HG02884 (cell line): Measurements from ENCODE around the gene CACNA1D.

Source experiments
- ATAC-seq: cut with Tn5 transposase; IDR thresholded peaks from one replicate; pipeline ENCODE4 v1.9.1; 2021; ENCODE audit warnings: mild to moderate bottlenecking, moderate library complexity; ENCODE audit not compliant: unreplicated experiment

CACNA1D gene

DNA sequence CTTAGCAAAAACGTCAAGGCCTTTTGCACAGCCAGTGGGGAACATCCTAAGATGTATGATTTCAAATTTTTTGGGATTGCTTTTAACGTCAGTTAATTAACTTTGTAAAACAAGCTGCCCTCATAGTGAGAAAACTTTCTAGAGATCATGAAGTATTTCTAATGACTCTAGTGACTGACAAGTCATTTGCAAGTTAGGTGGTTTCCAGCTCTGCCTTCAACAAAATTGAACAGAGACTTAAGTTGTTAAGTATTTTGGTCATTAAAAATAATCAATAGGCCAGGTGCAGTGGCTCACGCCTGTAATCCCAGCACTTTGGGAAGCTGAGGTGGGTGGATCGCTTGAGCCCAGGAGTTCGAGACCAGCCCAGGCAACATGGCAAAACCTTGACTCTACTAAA is 280.6 kb downstream of the CACNA1D start:
- ATAC-seq: no peak

- ATAC-seq: no peak
Measured at GRCh38 chr3:53775834-53776251, 281.4 kb downstream of the CACNA1D start.

GRCh38 chr3:53776494-53777101 is 282.2 kb downstream of the CACNA1D start:
- ATAC-seq: no peak

DNA sequence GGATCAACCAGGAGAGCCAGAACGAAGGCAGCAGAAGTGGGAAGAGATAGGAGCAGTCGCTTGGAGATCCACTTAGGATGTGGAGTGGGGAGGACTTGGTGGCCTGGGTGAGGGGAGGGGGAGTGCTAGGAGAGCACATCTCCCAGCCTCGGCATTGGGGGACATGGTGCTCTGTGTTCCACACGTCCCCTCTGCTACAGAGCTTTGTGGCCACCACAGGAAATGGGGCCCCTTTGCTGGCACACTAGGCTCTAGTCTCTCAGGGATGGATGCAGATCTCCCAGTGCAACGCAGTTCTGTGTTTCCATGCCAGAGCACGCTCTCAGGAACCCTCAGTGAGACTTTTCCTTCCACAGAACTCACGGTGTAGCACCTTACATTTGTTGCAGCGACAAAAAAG is 283.1 kb downstream of the CACNA1D start:
- ATAC-seq: no peak

- no peak for ATAC-seq
Measured at GRCh38 chr3:53778153-53778552, 283.7 kb downstream of the CACNA1D start.

DNA sequence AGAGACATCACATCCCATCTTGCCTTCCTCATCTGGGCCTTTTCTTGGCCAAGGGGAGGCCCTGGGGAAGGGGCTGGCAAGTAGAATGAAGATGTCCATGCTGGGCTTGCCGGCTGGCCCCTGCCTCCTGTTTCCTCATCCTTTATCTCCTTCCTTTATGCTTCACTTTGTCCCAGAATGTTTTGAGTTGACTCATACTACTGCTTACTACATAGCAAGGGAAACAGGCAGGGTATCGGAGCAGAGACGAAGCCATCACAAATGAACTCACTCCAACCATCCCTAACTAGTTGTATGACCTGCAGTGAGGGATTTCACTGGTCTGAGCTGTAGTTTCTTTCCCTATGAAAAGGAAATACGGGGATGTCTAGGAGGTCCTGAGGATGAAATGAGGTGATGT is 285.8 kb downstream of the CACNA1D start:
- ATAC-seq: no peak

DNA sequence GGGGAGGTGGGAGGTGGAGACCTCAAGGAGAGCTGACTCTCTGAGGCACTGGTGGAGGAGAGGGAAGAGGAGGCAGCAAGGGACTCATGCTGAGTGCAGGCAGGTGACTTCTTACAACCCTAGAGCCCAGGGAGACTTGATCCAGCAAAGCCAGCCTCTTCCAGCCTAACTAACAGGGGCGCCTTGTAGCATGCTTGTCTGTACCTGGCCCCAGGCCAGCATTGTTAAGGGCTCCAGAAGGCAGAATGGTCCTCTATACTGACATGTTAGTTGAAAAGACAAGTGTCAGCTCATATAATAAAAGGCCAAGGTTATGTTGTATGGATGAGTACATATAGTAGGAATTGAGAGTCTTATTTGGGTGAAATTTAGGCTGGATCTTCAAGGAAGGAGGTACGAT is 286.4 kb downstream of the CACNA1D start:
- no peak for ATAC-seq

DNA sequence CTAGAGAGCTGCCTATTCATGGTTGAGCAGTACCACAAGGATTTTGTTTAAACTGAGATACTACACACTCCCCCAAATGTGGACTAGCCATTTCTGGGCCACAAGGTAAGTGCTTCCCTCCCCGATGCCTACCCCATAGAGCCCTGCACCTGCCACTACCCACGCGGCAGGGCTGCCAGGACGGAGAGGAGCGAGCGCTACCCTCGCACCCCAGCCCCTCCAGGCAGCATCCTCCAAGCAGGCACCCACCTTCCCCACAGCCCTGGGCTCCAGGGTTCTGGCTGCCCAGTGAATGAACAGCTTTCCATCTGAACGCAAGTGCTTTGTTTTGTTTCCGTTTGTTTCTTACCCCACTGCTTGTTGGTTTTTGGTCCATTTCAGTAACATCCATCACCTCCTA is 292.6 kb downstream of the CACNA1D start:
- no peak for ATAC-seq

DNA sequence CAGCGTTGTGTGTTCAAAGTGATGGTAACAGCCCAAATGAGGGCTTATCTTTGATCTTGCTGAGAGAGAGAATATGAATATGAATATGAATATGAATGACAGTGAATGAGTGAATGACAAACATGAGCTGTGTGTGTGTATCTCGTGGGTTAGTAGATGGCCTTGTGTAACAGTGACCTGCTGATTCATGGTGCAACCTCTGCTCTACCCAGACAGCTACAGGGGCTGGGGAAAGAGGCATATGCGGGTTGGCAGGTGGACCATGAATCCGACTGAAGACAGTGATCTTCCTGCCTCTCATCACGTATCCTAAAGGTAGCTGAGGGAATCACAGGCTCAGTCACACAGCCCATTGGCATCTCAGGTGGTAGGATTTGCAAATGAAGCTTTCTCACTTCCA is 293.6 kb downstream of the CACNA1D start:
- ATAC-seq: no peak

DNA sequence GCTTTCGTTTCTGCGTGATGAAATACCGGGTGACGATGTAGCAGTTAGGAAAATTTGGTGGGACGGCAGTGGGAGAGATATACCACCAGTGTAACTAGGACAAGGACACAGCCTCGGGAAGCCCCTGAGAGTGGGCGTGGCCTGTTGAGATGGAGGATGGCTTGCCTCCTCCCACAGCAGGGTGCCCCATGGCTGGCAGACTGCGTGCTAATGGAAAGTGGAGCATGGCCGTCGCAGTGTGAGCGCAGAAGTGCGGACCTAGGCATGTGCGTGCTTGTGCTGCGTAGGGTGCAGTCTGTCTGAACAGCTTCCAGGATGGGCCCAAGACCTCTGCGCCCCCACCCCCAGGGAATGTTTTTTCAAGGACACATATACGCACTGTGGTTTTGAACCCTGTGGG is 295.0 kb downstream of the CACNA1D start:
- ATAC-seq: no peak

DNA sequence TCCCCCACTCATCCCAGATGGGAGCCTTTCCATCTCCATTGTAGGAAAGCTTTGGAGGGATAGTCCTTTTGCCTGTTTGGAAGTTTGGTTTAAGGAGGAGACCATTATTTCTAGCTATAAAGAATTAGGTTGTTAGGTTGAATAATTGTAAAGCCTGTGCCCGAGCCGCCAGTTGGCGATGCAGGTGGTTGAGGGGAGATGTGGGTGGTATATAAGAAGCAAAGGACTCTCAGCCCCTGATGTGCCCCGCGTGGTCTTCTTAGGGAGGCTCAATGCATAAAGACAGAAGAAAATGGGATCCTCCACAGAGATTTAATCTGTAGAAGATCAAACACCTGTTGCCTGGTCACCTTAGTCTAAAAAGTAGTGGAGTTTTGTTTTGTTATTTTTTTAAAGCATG is 296.1 kb downstream of the CACNA1D start:
- ATAC-seq: no peak

DNA sequence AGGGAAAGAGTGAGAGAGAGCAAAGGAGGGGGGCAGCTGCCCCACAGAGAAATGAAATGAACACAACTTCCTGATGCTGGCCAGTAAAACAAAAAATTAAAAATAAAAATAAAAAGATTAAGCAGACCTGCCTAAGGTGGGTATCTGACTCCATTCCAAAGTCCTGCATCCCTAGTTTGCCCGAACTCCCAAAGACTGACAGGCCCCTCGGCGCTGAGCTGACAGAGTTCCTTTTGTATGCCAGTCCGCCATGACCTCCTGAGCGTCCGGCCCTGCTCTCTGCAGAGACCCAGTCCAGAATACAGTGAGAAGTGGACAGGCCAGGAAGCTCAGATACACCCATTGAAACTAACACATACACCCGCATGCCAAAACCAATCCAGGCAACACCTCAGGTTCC is 296.9 kb downstream of the CACNA1D start:
- no peak for ATAC-seq

DNA sequence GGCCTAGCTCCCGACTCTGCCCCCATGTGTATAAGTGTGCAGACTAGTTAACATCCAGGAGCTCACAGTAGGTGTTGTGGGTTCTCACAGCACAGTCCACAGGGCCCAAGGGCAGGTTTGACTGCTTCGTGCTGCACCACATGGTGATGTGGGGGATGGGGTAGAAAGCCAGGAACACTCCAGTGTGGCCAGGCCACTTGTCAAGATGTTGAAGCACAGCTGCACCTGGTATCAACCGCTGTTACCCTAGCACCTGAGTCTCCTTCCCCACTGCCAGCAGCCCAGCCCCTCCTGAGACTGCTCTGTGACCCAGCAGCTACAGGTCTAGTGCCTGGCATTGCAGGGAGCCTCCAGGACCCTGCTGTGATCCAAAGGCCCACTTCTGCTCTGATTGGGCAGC is 298.5 kb downstream of the CACNA1D start:
- no peak for ATAC-seq

GRCh38 chr3:53794597-53794996 is 300.2 kb downstream of the CACNA1D start:
- ATAC-seq: no peak

DNA sequence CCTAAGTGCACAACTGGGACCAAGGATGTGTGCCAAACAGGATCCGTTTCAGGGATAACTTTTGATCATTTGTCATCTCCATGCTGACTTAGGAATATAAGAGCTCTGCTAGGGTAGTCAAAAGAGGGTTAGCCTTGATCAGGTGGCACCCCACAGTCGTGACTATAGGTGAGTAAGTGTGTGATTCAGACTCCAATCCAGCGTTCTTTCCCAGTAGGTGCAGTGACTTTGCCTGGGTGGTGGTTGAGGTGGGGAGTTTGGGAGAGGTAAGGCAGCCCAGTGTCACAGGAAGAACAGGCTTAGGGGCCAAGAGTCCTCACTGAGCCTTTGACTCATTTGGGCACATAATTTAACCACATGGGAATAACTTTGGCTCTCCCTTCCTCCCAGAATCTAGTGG is 300.8 kb downstream of the CACNA1D start:
- no peak for ATAC-seq

DNA sequence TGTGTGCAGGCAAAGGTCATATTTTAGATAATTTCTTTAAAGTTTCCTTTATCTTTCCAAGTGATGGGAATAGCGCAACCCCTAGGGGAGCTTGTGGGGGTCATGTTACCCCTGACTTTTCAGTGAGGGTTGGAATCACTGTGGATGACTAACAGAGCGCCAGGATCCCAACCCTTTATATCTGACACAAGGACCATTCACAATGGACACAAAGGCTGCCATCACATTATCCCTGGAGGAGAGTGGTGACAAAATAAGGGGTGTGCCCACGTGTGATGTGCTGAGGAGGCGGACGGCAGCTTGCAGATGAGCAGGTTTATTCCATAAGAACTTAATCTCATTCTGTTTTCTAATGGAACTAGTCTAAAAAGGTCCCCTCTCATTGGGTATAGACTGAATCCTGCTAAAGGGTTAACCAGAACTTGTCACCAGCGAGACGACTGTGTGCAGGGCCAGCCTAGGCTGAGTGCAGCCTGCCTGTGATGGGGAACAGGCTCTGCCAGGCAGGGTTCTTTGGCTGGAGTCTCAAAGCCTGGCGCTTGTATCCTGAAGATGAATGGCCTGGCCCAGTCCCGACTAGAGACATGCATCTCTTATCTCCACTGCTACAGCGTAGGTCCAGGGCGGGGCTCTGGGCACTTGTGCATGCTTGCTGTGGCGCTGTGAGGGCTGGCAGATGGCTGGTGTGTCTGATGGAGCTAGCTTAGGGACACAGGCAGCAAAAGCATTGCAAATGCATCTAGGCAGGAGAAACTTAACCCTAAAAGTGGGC is 301.6 kb downstream of the CACNA1D start:
- ATAC-seq: no peak

DNA sequence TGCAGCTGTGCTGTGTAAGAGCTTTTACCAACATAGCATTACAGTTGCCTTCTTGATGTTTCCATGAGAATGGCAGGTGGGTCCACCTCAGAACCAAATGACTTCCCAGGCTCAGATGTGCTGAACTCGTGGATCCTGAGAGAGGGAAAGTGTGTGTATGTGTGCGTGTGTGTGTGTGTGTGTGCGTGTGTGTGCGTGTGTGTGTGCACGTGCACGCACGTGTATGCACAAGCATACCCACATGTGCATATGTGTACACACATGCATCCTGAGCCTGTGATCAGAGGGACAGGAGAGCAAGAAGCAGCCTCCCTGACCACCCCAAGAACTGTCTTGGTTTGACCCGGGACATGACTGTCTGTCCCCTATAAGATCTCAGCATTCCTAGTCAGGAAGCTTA is 303.7 kb downstream of the CACNA1D start:
- no peak for ATAC-seq

- no peak for ATAC-seq
Measured at GRCh38 chr3:53799338-53799865, 305.0 kb downstream of the CACNA1D start.

- no peak for ATAC-seq
Measured at GRCh38 chr3:53800041-53800906, 305.9 kb downstream of the CACNA1D start.

DNA sequence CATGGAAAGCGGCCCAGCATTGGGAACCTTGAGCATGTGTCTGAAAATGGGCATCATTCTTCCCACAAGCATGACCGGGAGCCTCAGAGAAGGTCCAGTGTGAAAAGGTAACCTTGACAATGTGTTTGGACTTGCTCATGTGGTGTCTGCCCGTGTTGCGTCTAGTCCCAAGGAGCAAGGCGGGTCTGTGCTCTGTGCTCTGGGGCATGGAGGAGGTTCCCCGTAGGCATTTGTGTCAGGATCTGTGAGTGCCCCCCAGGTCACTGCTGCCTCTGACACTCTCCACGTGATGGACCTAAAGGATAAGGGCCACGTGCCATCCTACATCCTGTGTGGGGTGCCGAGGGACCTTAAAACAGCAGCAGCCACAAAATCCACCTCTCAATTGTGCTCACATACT is 306.9 kb downstream of the CACNA1D start:
- ATAC-seq: no peak

DNA sequence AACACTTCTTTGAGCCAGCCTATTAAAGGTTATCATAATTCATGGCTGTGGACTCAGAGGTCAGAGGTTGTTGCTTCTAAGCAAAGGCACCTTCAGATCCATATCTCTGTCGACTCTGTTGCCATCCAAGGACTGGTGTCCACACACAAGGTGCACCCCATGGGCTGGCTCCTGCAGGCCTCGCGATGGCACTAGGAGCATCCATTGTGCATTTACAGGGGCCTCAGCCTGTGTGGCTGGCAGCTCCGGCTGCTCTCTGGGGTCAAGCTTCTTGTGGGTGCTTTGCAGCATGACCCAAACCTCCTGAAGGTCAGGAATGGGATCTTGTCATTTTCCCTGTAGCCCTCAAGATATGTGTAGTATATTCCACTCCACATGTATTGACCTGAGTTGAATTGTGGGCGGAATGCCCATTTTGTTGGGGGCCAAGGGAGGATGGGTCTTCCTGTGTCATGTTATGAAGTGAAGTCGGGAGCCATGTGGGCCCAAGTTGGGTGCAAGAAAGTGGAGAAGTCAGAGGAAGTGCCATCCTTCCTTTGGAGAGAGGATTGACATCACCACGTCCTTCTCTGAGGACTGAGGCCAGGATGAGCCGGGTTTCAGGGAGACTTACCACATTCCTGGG is 308.0 kb downstream of the CACNA1D start:
- no peak for ATAC-seq
